Measurements from ENCODE around the gene CYBC1. TPM values are rescaled to one million over a fixed set of nuclear protein-coding genes. Genes with fewer than 3 reads are reported as not detected.

CYBC1 gene
- total RNA-seq, 2 experiments from 2014 or later, result 60.2 to 62.4 TPM

DNA sequence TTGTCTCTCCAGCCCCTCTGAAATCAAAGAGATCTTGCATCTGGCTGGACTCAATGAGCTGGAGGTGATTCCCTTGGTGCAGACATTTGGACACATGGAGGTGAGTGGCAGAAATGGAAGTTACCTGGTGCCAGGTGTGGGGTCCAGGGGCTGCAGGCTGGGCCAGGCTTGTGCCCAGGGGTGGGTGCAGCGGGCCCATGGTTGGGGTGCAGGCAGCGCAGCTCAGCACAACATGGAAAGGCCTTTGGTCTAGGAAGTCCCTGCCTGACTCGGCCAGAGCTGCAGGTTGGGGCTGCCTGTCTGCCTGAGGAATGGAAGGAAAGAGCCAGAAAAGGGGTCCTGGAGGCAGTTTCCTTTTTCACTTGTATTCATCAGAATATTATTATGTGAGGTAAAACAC is 22.0 kb downstream of the CYBC1 start:
- no peaks in the 10 kb centered on the region for H3K9me3 Mint-ChIP-seq
- POLR2A ChIA-PET, result interaction anchor here (1.2 kb wide), 1 partner anchor 9 kb away, joined by 4 read pairs; no protein-coding TSS in a partner anchor
- intact Hi-C loops (cut with DNase I, micrococcal nuclease), result no loop called here

GRCh38 chr17:82424863-82425159 is 25.7 kb downstream of the CYBC1 start:
- no peaks in the 10 kb centered on the region for H3K27me3 ChIP-seq (ENCODE audit: control insufficient read depth in 1 of 2, insufficient read depth in 2 of 2, low read length in 2 of 2)
- peaks cover 8% of the 10 kb centered on the region for H3K36me3 ChIP-seq (ENCODE audit: insufficient read depth, low read length)
- H3K4me1 ChIP-seq (ENCODE audit: insufficient read depth, low read length), result peaks cover 22% of the 10 kb centered on the region
- Mint-ChIP-seq H3K27me3 (no peaks in the 10 kb centered on the region), H3K4me3 (no peak overlapping the region), H3K36me3 (ENCODE audit: low read depth) (peaks cover 21% of the 10 kb centered on the region), H3K27ac (no peak overlapping the region), H3K4me1 (ENCODE audit: low read depth) (peaks cover 22% of the 10 kb centered on the region), H3K9me3 (no peaks in the 10 kb centered on the region)
- H3K4me3 ChIP-seq (ENCODE audit: low read length), result no peak overlapping the region
- H3K27ac ChIP-seq (ENCODE audit: low read depth in 1 of 2, low read length in 2 of 2), result no peak overlapping the region
- ChIA-PET CTCF (interaction anchor here (0.6 to 0.8 kb wide), 3 partner anchors 24 to 124 kb away, joined by 3 to 4 read pairs (median 4); no protein-coding TSS in a partner anchor), POLR2A (interaction anchor here (1.4 kb wide), 1 partner anchor 24 kb away, joined by 5 read pairs; no protein-coding TSS in a partner anchor)
- peaks cover 0 to 3% of the 10 kb centered on the region in 2 experiments for H3K9me3 ChIP-seq (ENCODE audit: control insufficient read depth in 1 of 2, insufficient read depth in 1 of 2, low read length in 2 of 2)
- intact Hi-C loops (cut with DNase I, micrococcal nuclease), result no loop called here
- ATAC-seq (ENCODE audit: poor library complexity) (no peak), DNase-seq (no peak)
- TF ChIP-seq CTCF (IDR thresholded peaks at IDR 0.05), result no peak

More for the DNA sequence above, 22.0 kb downstream of the CYBC1 start:
- H3K27ac Mint-ChIP-seq, result no peak overlapping the region
- no peak overlapping the region for H3K4me3 ChIP-seq (ENCODE audit: low read length)
- ATAC-seq (ENCODE audit: poor library complexity) (no peak), DNase-seq (no peak)
- peaks cover 17% of the 10 kb centered on the region for H3K4me1 Mint-ChIP-seq (ENCODE audit: low read depth)
- no peak overlapping the region for H3K4me3 Mint-ChIP-seq
- H3K27ac ChIP-seq (ENCODE audit: low read depth in 1 of 2, low read length in 2 of 2), result no peak overlapping the region
- H3K4me1 ChIP-seq (ENCODE audit: insufficient read depth, low read length), result peaks cover 23% of the 10 kb centered on the region
- no peak for TF ChIP-seq CTCF (IDR thresholded peaks at IDR 0.05)
- H3K9me3 ChIP-seq (ENCODE audit: control insufficient read depth in 1 of 2, insufficient read depth in 1 of 2, low read length in 2 of 2), result no peaks in the 10 kb centered on the region
- peaks cover 5% of the 10 kb centered on the region for H3K36me3 ChIP-seq (ENCODE audit: insufficient read depth, low read length)
- CTCF ChIA-PET, result no interaction called here
- no peaks in the 10 kb centered on the region for H3K27me3 ChIP-seq (ENCODE audit: control insufficient read depth in 1 of 2, insufficient read depth in 2 of 2, low read length in 2 of 2)
- no peaks in the 10 kb centered on the region for H3K27me3 Mint-ChIP-seq
- H3K36me3 Mint-ChIP-seq (ENCODE audit: low read depth), result peaks cover 12% of the 10 kb centered on the region

DNA sequence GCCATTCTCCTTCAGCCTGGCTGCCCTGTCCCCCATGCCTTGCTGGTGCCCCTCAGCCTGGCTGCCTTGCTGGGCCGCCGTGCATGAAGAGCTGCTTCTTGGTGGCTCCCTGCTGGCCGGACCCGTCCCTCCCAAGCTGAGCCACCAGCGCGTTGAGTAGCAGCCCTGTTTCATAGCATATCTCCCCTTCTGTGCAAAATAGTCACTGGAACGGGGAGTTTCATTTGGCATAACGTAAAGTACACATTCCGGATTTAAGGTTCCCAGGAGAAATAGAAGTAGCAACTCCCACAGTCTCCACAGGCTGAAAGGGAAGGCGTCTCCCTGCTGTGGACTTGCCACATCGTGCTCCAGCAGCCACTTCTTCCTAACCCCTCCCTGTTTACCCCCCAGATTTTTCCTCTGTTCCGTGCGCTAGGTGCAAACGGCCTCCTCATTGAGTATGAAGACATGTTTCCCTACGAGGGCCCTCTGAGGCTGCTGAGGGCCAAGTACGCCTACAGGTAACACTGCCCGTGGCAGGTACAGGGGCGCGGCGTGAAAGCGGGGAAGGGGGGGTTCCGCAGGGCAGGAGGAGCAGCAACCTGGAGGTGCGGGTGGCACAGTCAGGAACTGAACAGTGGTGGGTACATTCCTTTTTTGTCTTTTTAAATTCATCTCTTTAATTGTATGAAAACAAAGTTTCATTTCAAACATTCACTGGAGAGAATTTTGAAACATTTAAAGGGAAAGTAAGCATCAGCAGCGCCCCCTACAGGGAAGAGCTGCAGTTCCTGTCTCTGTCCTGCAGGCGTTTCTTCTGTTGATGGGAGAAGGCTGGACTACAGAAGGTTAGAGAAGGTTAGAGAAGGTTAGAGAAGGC is 26.3 kb downstream of the CYBC1 start:
- Mint-ChIP-seq H3K36me3 (ENCODE audit: low read depth) (peaks cover 25% of the 10 kb centered on the region), H3K4me1 (ENCODE audit: low read depth) (peaks cover 22% of the 10 kb centered on the region), H3K4me3 (no peak overlapping the region), H3K27me3 (no peaks in the 10 kb centered on the region), H3K9me3 (no peaks in the 10 kb centered on the region), H3K27ac (no peak overlapping the region)
- intact Hi-C loops (cut with DNase I, micrococcal nuclease), result no loop called here
- peak; percentile 66 for ATAC-seq (ENCODE audit: poor library complexity)
- CTCF ChIA-PET, result interaction anchor here (0.6 to 0.8 kb wide), 3 partner anchors 24 to 124 kb away, joined by 3 to 4 read pairs (median 4); no protein-coding TSS in a partner anchor
- Histone ChIP-seq H3K4me1 (ENCODE audit: insufficient read depth, low read length) (peaks cover 18% of the 10 kb centered on the region), H3K4me3 (ENCODE audit: low read length) (no peak overlapping the region), H3K27ac (ENCODE audit: low read depth in 1 of 2, low read length in 2 of 2) (no peak overlapping the region), H3K9me3 (ENCODE audit: control insufficient read depth in 1 of 2, insufficient read depth in 1 of 2, low read length in 2 of 2) (peaks cover 0 to 3% of the 10 kb centered on the region in 2 experiments), H3K36me3 (ENCODE audit: insufficient read depth, low read length) (peaks cover 8% of the 10 kb centered on the region), H3K27me3 (ENCODE audit: control insufficient read depth in 1 of 2, insufficient read depth in 2 of 2, low read length in 2 of 2) (no peaks in the 10 kb centered on the region)
- DNase-seq, result peak in 13 of 14 experiments; percentile 19 to 79 (median 53)
- peak; percentile 62 for TF ChIP-seq CTCF (IDR thresholded peaks at IDR 0.05)
- POLR2A ChIA-PET, result interaction anchor here (1.4 kb wide), 1 partner anchor 25 kb away, joined by 5 read pairs; no protein-coding TSS in a partner anchor

All from CD4-positive, alpha-beta T cell (primary cell).